Hepatocyte (in vitro differentiated cells): Measurements from ENCODE around the gene LAMA3. TPM values are rescaled to one million over a fixed set of nuclear protein-coding genes. Genes with fewer than 3 reads are reported as not detected.

Experiments
- DNase-seq: peaks from one replicate; pipeline ENCODE4 v3.0.0-alpha.2; 2016; ENCODE audit warnings: low spot score
- H2AFZ ChIP-seq: fragments of 200-600 bp; sonication (generic); 2 replicates; pipeline ENCODE4 v1.6.0; 2016; ENCODE audit warnings: antibody characterized with exemption, mild to moderate bottlenecking
- H3K27ac ChIP-seq: fragments of 200-600 bp; sonication (generic); 2 replicates; pipeline ENCODE4 v1.5.1; 2016; ENCODE audit warnings: mild to moderate bottlenecking
- H3K27me3 ChIP-seq: fragments of 200-600 bp; sonication (generic); 2 replicates; pipeline ENCODE4 v1.6.1; 2016
- H3K36me3 ChIP-seq: fragments of 200-600 bp; sonication (generic); replicated peaks from 2 replicates; pipeline ENCODE4 v1.5.1; 2016; ENCODE audit warnings: low read depth; ENCODE audit not compliant: insufficient read depth
- H3K4me1 ChIP-seq: fragments of 200-600 bp; sonication (generic); 2 replicates; pipeline ENCODE4 v1.5.1; 2016; ENCODE audit warnings: mild to moderate bottlenecking, moderate library complexity; ENCODE audit not compliant: insufficient read depth
- H3K4me2 ChIP-seq: fragments of 200-600 bp; sonication (generic); 2 replicates; pipeline ENCODE4 v1.6.0; 2016
- H3K4me3 ChIP-seq: fragments of 200-600 bp; sonication (generic); 2 replicates; pipeline ENCODE4 v1.5.1; 2016; ENCODE audit warnings: mild to moderate bottlenecking
- H3K79me2 ChIP-seq: fragments of 200-600 bp; sonication (generic); 2 replicates; pipeline ENCODE4 v1.6.0; 2017; ENCODE audit warnings: mild to moderate bottlenecking
- H3K9me2 ChIP-seq: fragments of 200-600 bp; sonication (generic); replicated peaks from 2 replicates; pipeline ENCODE4 v1.6.0; 2017; ENCODE audit warnings: mild to moderate bottlenecking; ENCODE audit not compliant: insufficient read depth
- H3K9me3 ChIP-seq: fragments of 200-600 bp; sonication (generic); 2 replicates; pipeline ENCODE4 v1.5.1; 2016; ENCODE audit warnings: low read depth, mild to moderate bottlenecking
- H4K20me1 ChIP-seq: fragments of 200-600 bp; sonication (generic); 2 replicates; pipeline ENCODE4 v1.6.0; 2016; ENCODE audit warnings: mild to moderate bottlenecking; ENCODE audit not compliant: insufficient read depth, poor library complexity, severe bottlenecking
- EZH2 ChIP-seq: fragments of 200-600 bp; sonication (generic); IDR thresholded peaks from 2 replicates; pipeline ENCODE4 v1.6.1; 2016; ENCODE audit warnings: antibody characterized with exemption, mild to moderate bottlenecking, borderline replicate concordance
- EZH2phosphoT487 ChIP-seq: fragments of 200-600 bp; sonication (generic); IDR thresholded peaks from one replicate; pipeline ENCODE4 v1.6.1; 2018; ENCODE audit warnings: antibody characterized with exemption, mild to moderate bottlenecking, low read depth, moderate library complexity; ENCODE audit not compliant: unreplicated experiment, severe bottlenecking
- WGBS: methylation state at CpG from one replicate; pipeline ENCODE4 v1.1.6; 2016; ENCODE audit warnings: low lambda C conversion rate; ENCODE audit errors: missing lambda C conversion rate; 5-methylcytosine and 5-hydroxymethylcytosine counted together
- polyA plus RNA-seq: library from polyadenylated mRNA; unstranded; fragments of >200 nt; fragmentation: Nextera tagmentation; extraction: Ambion mirVana; gene quantifications from 2 replicates; pipeline ENCODE4 v1.2.1, GENCODE V29; 2016
- total RNA-seq: library from RNA; depleted of rRNA; stranded (reverse); fragments of >200 nt; gene quantifications from 2 replicates; pipeline ENCODE4 v1.2.3, GENCODE V29; 2014
- TF ChIP-seq, protein P1 (sequence below): fragments of 200-600 bp; sonication (generic); IDR thresholded peaks from 2 replicates; pipeline ENCODE4 v1.5.1; 2016; ENCODE audit warnings: antibody characterized with exemption, mild to moderate bottlenecking; ENCODE audit not compliant: poor library complexity

Gene LAMA3
- total and polyA plus RNA-seq, 2 experiments from 2014 or later: 29.9 to 52.1 TPM

DNA sequence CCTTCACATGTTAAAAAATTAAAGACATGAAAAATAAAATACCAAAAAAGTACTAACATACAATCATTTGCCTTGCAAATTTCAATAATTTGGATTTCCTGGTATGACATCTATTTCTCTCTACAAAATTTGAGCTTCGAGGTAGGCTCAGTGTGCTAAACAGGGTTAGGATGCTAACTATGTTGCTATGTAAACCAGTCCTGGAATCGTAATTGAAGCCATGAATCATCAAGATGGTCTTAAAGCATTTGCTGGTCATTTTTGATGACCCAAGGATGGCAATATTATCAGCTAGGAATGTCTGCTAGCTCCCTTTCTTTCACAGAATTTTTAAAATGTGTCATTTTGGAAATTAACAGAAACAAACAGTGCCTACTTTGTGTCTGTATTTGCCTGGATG is 217.4 kb downstream of the LAMA3 start:
- Histone ChIP-seq H3K9me3 (no peaks in the 10 kb centered on the region), H3K4me2 (no peak overlapping the region), H3K4me1 (no peaks in the 10 kb centered on the region), H3K79me2 (no peaks in the 10 kb centered on the region), H3K27me3 (no peaks in the 10 kb centered on the region), H4K20me1 (no peaks in the 10 kb centered on the region), H3K9me2 (no peaks in the 10 kb centered on the region), H3K36me3 (no peaks in the 10 kb centered on the region), H3K4me3 (no peak overlapping the region), H3K27ac (no peak overlapping the region), H2AFZ (no peak overlapping the region)
- DNase-seq: no peak
- TF ChIP-seq EZH2phosphoT487: no peak
- no peak for TF ChIP-seq EZH2
- TF ChIP-seq, protein P1, sequence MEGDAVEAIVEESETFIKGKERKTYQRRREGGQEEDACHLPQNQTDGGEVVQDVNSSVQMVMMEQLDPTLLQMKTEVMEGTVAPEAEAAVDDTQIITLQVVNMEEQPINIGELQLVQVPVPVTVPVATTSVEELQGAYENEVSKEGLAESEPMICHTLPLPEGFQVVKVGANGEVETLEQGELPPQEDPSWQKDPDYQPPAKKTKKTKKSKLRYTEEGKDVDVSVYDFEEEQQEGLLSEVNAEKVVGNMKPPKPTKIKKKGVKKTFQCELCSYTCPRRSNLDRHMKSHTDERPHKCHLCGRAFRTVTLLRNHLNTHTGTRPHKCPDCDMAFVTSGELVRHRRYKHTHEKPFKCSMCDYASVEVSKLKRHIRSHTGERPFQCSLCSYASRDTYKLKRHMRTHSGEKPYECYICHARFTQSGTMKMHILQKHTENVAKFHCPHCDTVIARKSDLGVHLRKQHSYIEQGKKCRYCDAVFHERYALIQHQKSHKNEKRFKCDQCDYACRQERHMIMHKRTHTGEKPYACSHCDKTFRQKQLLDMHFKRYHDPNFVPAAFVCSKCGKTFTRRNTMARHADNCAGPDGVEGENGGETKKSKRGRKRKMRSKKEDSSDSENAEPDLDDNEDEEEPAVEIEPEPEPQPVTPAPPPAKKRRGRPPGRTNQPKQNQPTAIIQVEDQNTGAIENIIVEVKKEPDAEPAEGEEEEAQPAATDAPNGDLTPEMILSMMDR: no peak
- WGBS: 88% methylated on average over 2 of the region's 2 CpGs

DNA sequence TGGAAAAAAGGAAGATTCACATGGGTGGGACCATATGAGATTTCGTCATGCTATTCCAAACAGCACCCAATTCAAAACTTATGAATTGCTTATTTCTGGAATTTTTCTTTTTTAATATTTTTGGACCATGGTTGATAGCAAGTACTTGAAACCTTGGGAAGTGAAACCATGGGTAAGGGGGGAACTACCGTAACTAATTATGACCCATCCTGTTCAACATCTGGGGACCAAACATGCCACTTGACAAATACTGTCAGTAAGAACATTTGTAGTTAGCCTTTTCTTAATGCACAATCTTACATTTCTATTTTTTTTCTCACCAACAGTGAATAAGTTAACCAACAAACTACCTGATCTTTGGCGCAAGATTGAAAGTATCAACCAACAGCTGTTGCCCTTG is 219.6 kb downstream of the LAMA3 start:
- H3K9me3 ChIP-seq: no peaks in the 10 kb centered on the region
- H3K9me2 ChIP-seq: no peaks in the 10 kb centered on the region
- WGBS: 97% methylated on average over 3 of the region's 3 CpGs
- H3K4me2 ChIP-seq: no peak overlapping the region
- no peaks in the 10 kb centered on the region for H3K36me3 ChIP-seq
- no peaks in the 10 kb centered on the region for H3K4me1 ChIP-seq
- H3K27ac ChIP-seq: no peak overlapping the region
- H4K20me1 ChIP-seq: no peaks in the 10 kb centered on the region
- H3K4me3 ChIP-seq: no peak overlapping the region
- no peaks in the 10 kb centered on the region for H3K79me2 ChIP-seq
- TF ChIP-seq EZH2 (no peak), EZH2phosphoT487 (no peak)
- TF ChIP-seq, protein P1: no peak
- no peak overlapping the region for H2AFZ ChIP-seq
- H3K27me3 ChIP-seq: no peaks in the 10 kb centered on the region
- no peak for DNase-seq

DNA sequence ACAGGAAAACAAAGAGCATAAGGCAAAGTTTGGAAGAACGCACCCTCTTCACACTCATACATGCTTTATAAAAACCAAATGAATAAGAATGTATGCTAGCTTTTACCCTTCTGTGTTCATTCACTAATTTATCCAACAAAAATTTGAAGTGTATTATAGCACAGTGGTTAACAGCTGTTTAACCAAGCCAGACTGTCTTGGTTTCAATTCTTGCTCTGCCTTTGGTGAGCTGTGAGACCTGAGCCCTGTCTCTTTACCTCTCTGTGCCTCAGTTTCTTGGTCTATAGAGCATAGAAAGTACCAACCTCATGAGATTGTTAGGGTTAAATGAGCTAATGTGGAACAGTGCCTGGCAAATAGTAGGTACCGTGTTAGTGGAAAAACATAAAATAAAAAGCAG is 220.8 kb downstream of the LAMA3 start:
- peaks cover under 1% of the 10 kb centered on the region for H3K36me3 ChIP-seq
- no peaks in the 10 kb centered on the region for H3K79me2 ChIP-seq
- no peaks in the 10 kb centered on the region for H3K27me3 ChIP-seq
- DNase-seq: no peak
- 62% methylated on average over 2 of the region's 2 CpGs for WGBS
- no peak overlapping the region for H2AFZ ChIP-seq
- TF ChIP-seq EZH2: no peak
- TF ChIP-seq, protein P1: no peak
- H4K20me1 ChIP-seq: no peaks in the 10 kb centered on the region
- no peak overlapping the region for H3K4me2 ChIP-seq
- no peaks in the 10 kb centered on the region for H3K9me2 ChIP-seq
- no peak overlapping the region for H3K27ac ChIP-seq
- no peaks in the 10 kb centered on the region for H3K4me1 ChIP-seq
- no peak overlapping the region for H3K4me3 ChIP-seq
- H3K9me3 ChIP-seq: no peaks in the 10 kb centered on the region

DNA sequence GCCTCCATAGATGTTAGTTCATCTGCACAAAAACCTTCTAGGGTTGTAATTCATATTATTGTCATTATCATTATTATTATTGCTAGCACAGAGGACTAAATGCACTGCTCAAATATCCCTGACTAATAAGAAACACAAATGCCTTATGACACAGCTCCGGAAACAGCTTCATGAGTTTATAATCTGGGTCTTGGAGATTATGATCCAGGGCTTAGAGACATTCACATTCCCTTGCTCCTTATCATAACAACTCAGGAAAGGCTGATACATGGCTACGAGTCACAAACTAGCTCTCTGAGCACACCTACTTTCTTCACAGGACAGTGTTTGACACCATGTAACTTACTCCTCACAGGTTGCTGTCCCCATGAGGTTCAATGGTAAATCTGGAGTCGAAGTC is 223.1 kb downstream of the LAMA3 start:
- DNase-seq: no peak
- H3K27me3 ChIP-seq: no peaks in the 10 kb centered on the region
- WGBS: 69% methylated on average over 3 of the region's 3 CpGs

More for the DNA sequence above, 223.1 kb downstream of the LAMA3 start:
- Histone ChIP-seq H3K36me3 (peaks cover 3% of the 10 kb centered on the region), H4K20me1 (no peaks in the 10 kb centered on the region), H3K4me1 (no peaks in the 10 kb centered on the region), H3K9me3 (no peaks in the 10 kb centered on the region), H3K27ac (no peak overlapping the region), H3K4me3 (no peak overlapping the region), H3K79me2 (no peaks in the 10 kb centered on the region), H3K4me2 (no peak overlapping the region), H3K9me2 (no peaks in the 10 kb centered on the region), H2AFZ (no peak overlapping the region)
- TF ChIP-seq EZH2 (no peak), EZH2phosphoT487 (no peak)
- TF ChIP-seq, protein P1: no peak
